ENCODE measurements around the gene CGA. TPM values are rescaled to one million over a fixed set of nuclear protein-coding genes. Genes with fewer than 3 reads are reported as not detected.

Gene CGA
- total and polyA plus RNA-seq, 3 donors from 2014 or later = not detected

DNA sequence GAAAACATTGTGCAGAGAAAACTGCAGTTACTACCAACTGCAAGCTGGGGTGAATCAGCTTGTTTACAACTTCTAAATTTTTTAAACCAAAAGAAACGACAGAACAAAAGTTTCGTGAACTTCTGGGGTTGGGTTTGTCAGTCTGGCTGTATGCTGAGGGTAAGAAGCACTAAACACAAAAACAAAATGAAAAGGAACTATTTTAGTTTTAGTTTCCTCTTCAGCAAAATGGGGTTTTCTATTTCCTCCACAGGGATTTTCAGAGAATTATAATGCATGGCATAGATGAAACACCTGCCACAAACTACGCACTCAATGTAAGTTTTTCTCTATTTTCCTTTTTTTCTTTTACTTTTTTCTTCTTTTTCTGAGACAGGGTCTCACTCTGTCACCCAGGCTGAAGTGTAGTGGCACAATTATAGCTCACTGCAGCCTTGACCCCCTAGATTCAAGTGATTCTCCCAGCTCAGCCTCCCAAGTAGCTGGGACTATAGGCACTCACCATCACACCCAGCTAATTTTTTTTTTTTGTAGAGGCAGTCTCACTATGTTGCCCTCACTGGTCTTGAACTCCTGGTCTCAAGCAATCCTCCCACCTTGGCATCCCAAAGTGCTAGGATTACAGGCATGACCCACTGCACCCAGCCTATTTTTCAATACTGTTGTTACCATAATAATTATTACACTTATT lies 40.6 kb downstream of the CGA start:
- intact Hi-C loops (cut with DNase I; ENCODE audit: low total_unique reads) = no loop called here
- H3K4me1 ChIP-seq = no peaks in the 10 kb centered on the region
- H3K27ac ChIP-seq = no peak overlapping the region
- no peaks in the 10 kb centered on the region for H3K27me3 ChIP-seq
- no peaks in the 10 kb centered on the region for H3K36me3 ChIP-seq (ENCODE audit: low read depth, missing control alignments)
- TF ChIP-seq POLR2A (IDR thresholded peaks at IDR 0.05) = no peak
- TF ChIP-seq, protein P1, sequence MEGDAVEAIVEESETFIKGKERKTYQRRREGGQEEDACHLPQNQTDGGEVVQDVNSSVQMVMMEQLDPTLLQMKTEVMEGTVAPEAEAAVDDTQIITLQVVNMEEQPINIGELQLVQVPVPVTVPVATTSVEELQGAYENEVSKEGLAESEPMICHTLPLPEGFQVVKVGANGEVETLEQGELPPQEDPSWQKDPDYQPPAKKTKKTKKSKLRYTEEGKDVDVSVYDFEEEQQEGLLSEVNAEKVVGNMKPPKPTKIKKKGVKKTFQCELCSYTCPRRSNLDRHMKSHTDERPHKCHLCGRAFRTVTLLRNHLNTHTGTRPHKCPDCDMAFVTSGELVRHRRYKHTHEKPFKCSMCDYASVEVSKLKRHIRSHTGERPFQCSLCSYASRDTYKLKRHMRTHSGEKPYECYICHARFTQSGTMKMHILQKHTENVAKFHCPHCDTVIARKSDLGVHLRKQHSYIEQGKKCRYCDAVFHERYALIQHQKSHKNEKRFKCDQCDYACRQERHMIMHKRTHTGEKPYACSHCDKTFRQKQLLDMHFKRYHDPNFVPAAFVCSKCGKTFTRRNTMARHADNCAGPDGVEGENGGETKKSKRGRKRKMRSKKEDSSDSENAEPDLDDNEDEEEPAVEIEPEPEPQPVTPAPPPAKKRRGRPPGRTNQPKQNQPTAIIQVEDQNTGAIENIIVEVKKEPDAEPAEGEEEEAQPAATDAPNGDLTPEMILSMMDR (IDR thresholded peaks at IDR 0.05) = no peak
- WGBS, 2 donors = 92 to 93% methylated on average over 3 of the region's 3 CpGs
- no peak overlapping the region for H3K4me3 ChIP-seq
- DNase-seq = no peak
- H3K9me3 ChIP-seq = no peaks in the 10 kb centered on the region

DNA sequence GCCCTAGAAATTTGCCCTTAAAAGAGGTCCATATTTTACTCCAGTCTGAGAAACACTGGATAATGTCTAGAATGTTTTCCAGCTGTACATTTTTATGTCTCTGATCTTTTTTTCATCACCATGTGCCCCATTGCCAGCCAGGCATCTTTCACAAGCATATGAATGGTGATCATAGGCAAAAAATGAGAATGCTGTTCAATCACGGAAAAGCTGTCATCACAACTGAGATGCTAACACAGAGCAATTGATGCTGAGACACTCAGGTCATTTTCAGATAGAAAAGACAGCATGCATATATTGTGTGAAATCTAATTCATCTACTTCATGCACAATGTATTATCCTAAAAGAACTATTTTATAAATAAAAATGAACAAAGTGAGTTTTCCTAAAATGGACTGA lies 41.6 kb downstream of the CGA start:
- no peak overlapping the region for H3K4me3 ChIP-seq
- H3K9me3 ChIP-seq = no peaks in the 10 kb centered on the region
- WGBS, 2 donors = 89 to 93% methylated on average over 1 of the region's 1 CpG
- no peak for TF ChIP-seq POLR2A (IDR thresholded peaks at IDR 0.05)
- TF ChIP-seq, protein P1 (IDR thresholded peaks at IDR 0.05) = no peak
- DNase-seq = no peak
- H3K27me3 ChIP-seq = no peaks in the 10 kb centered on the region
- H3K4me1 ChIP-seq = no peaks in the 10 kb centered on the region
- intact Hi-C loops (cut with DNase I; ENCODE audit: low total_unique reads) = no loop called here
- H3K27ac ChIP-seq = no peak overlapping the region
- H3K36me3 ChIP-seq (ENCODE audit: low read depth, missing control alignments) = no peaks in the 10 kb centered on the region

DNA sequence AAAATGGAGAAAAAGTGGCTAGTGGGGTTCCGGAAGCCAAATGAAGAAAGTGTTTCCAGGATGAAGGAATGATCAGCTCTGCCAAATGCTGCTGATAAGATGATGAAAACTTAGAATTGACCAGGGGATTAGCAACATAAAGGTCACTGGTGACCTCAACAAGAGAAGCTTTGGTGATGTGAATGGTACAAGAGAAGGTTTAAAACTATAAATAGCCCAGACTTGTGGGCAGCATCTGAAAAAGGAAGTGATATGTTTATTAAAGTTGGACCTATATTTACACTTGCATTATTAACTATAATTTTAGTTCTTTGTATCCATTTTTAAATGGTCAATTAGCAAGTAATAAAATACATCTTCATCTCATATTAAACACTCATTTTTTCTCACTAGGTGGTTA lies 45.1 kb downstream of the CGA start:
- no peaks in the 10 kb centered on the region for H3K27me3 ChIP-seq
- no peaks in the 10 kb centered on the region for H3K9me3 ChIP-seq
- H3K4me1 ChIP-seq = no peaks in the 10 kb centered on the region
- no peak for TF ChIP-seq POLR2A (IDR thresholded peaks at IDR 0.05)
- TF ChIP-seq, protein P1 (IDR thresholded peaks at IDR 0.05) = no peak
- H3K27ac ChIP-seq = no peak overlapping the region
- DNase-seq = no peak
- H3K4me3 ChIP-seq = no peak overlapping the region
- no peaks in the 10 kb centered on the region for H3K36me3 ChIP-seq (ENCODE audit: low read depth, missing control alignments)
- 79 to 88% methylated on average over 1 of the region's 1 CpG for WGBS, 2 donors
- intact Hi-C loops (cut with DNase I; ENCODE audit: low total_unique reads) = no loop called here

DNA sequence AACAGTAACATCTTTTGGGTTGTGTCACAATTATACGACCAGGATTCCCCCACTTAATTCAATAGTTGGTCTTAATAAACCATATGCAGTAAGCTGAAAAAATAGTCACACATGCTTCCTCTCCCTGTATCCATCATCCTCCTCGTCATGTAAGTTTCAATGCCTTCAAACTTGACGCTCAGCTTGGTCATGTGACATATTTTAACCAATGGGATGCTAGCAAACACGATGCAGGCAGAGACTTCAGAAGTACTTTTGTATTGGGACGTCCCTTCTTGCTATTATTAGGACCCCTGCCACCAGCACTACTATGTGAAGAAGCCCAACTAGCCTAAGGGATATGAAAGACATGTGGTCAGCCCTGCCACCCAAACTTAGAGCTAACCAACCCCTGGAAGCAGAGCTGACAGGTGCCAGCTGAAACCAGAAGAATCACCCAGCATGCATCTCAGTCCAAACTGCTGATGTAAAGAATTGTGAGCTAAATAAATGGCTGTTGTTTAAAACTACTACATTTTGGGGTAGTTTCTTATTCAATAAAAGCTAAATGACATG lies 49.3 kb downstream of the CGA start:
- no peak overlapping the region for H3K27ac ChIP-seq
- no peaks in the 10 kb centered on the region for H3K27me3 ChIP-seq
- H3K4me3 ChIP-seq = no peak overlapping the region
- no peaks in the 10 kb centered on the region for H3K4me1 ChIP-seq
- no peaks in the 10 kb centered on the region for H3K9me3 ChIP-seq
- DNase-seq = no peak
- no peak for TF ChIP-seq POLR2A (IDR thresholded peaks at IDR 0.05)
- TF ChIP-seq, protein P1 (IDR thresholded peaks at IDR 0.05) = no peak
- no peaks in the 10 kb centered on the region for H3K36me3 ChIP-seq (ENCODE audit: low read depth, missing control alignments)
- WGBS, 2 donors = 51 to 53% methylated on average over 5 of the region's 5 CpGs
- intact Hi-C loops (cut with DNase I; ENCODE audit: low total_unique reads) = no loop called here

DNA sequence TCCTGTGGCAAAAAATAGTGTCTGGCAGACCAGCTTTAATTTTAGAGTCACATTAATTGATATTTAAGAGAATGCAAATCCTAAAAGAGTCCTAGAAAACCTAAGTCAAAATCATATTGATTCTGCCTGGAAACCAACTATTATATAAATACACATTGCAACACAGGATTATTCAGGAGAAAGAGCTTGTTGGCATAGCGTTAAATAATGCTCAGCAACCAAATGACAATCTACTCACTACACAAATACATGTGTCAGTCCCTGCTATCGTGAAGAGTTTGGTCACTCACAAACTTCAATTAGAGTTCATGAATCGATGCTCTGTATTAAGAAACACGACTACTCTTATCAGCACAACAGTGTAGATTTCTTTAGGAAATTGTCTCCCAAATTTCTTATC lies 54.2 kb downstream of the CGA start:
- intact Hi-C loops (cut with DNase I; ENCODE audit: low total_unique reads) = no loop called here
- TF ChIP-seq POLR2A (IDR thresholded peaks at IDR 0.05) = no peak
- TF ChIP-seq, protein P1 (IDR thresholded peaks at IDR 0.05) = no peak
- Histone ChIP-seq H3K36me3 (ENCODE audit: low read depth, missing control alignments) (no peaks in the 10 kb centered on the region), H3K4me1 (no peaks in the 10 kb centered on the region), H3K9me3 (no peaks in the 10 kb centered on the region), H3K27ac (no peak overlapping the region), H3K4me3 (no peak overlapping the region), H3K27me3 (no peaks in the 10 kb centered on the region)
- WGBS, 2 donors = 78 to 85% methylated on average over 4 of the region's 4 CpGs
- DNase-seq = no peak

Measured in testis (tissue), 3 donors.